HG03342 (cell line): ENCODE measurements around the gene VEPH1.

Experiments used
- ATAC-seq: cut with Tn5 transposase; IDR thresholded peaks from one replicate; pipeline ENCODE4 v1.9.1; 2021; ENCODE audit warnings: mild to moderate bottlenecking, moderate library complexity; ENCODE audit not compliant: unreplicated experiment

Gene VEPH1

DNA sequence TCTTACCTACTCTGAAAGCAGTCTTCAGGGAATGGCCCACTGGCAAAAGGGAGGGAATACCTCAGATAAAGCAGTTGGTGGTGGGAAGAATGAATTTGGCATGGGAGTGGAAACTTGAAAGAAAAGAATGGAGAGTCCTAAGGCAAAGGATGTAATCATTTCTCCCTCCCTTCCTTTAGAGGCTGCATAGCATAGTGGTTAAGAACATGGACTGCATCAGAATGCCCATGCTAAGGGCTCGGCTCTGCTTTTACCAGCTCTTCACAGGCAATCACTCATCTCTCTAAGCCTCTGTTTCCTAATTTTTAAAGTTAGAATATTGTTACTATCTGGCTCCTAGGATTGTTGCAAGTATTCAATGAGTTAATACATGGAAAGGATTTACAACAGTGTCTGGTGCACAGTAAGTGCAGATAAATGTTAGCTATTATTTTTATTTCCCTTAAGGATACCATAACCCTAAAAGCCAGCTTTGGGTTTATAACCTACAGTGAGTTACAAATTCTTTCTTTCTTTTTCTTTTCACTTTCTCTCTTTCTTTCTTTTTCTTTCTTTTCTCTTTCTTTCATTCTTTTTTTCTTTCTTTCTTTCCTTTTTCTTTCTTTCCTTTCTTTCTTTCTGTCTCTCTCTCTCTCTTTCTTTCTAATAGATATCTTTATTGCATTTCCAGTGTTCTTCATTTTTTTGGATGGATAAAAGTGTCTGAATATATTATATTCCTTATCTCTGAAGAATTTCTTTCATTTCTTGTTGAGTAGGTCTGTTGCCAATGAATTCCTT is 23.6 kb downstream of the VEPH1 start:
- ATAC-seq = no peak

DNA sequence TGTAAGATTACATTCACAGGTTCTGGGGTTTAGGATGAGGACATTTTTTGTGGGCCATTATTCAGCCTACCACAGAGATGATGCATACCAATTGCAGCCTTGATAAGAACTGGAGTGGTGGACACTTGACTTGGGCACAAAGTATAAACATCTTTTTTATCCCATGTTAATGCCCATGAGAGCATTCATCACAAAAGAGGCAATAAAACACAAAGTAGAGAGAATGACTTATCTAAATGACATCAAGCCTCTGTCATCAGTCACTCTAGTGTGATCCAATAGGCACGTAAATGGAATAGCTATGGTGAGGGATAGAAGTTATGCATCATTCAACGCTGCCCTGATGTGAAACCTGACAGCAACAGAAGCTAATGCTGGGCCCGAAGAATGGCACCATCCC is 25.8 kb downstream of the VEPH1 start:
- no peak for ATAC-seq

DNA sequence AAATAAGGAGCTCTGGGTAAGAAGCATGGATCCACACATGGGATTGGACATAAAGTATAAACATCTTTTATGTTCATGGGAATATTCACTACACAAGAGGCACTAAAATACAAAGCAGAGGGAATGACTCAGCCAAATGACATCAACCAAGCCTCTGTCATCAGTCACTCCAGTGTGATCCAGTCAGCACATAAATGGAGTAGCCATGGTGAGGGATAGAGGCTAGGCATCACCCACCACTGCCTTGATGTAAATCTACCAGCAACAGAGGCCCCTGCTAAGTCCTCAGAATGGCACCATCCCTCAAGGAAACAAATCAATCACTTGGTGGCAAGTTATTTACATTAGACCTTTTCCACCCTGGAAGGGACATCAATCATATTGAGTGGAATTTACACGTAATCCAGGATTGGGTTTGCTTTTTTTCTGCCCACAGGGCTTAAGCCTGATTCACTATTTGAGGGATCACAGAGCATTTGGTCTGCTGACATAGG is 27.2 kb downstream of the VEPH1 start:
- no peak for ATAC-seq

DNA sequence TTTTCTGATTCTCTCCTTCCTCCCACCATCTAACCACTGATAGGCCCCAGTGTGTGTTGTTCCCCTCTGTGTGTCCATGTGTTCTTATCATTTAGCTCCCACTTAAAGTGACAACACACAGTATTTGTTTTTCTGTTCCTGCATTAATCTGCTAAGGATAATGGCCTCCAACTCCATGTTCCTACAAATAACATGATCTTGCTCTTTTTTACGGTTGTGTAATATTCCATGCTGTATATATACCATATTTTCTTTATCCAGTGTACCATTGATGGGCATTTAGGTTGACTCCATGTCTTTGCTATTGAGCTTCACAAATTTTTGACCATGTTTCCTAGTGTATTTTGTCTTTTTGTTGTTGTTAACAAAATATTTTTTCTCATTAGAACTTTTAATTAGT is 30.6 kb downstream of the VEPH1 start:
- no peak for ATAC-seq

DNA sequence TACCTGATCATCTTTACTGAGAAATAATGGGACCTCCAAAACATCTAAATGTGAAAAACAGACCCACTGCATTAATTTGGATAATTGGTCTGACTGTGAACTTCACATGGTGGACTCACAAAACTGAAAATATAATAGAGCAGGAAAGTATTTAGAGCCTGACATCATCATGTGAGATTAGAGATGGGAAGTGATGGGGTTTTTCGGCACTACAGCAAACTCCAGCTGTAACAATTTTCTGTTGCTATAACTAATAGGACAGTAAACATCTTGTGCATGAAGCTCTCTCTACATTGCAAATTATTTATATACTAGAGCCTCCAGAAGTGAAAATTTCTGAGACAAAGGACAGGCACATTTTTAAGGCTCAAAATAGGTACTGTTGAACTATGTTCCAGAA is 32.2 kb downstream of the VEPH1 start:
- ATAC-seq = no peak

DNA sequence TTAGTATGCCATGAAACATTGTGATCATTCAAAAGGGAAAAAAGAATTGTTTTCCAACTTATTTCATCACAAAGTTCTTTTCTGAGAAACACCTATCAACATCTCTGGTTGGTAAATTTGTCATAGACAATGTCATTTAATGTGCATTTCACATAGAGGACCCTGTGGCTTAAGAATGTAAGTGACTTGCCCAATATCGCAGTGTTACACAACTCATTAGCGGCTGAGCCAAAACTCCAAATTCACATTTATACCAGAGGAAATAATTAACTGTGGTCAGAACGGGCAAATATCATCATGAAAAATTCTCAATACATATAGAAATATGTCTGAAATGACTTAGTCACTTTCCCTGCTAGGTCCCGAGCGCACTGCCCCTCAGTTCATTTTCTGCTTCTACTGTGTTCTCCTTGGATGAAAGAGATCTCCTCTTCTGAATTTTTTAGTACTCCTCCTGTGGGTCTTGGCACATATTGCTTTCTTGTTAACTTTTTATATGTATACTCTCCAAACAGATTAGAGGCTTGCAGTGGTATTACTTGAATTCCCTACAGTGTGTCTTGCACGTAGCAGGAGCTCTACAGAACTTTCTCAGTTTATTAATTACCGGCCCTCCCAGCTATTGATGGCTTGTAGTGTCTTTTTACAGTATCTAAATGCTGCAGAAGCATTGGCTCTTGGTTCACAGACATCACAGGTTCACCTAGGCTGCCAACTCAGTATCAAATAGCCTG is 33.5 kb downstream of the VEPH1 start:
- no peak for ATAC-seq

DNA sequence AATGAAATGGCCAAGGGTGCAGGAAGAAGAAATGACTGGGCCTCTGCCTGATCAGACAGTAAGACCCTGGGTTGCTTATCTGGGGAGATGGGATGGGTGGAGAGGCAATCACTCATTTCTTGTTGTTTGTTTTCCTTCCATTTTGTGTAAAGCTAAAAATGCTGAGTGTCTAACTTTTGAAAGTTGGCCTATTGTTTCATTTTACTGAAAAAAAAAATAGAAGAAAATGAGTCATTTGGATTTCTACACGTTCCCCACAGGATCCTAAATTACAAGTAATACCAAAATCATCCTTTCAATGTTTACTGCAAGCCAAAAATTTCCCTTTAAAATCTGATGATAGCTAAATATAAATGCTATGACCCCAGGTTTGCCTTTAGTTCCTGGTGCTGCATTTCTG is 36.0 kb downstream of the VEPH1 start:
- ATAC-seq = no peak

DNA sequence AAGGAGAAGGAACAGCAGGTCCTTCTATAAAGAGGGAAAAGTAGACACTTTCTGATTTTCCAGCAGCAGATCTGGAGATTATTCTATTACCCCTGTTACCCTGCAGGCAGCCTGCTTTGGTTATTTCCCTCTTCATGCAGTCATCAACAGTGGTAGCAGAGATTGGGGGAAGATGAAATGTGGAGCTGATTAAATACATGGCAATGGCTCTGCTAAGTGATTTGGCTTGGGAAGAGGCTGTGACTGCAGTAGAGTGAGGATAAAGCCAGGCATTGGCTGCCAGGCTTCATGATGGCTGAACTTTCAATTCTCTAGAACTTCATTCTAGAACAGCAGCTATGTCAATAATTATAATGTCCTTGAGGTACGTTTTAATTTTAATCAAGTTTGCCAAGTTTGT is 37.5 kb downstream of the VEPH1 start:
- ATAC-seq = no peak

DNA sequence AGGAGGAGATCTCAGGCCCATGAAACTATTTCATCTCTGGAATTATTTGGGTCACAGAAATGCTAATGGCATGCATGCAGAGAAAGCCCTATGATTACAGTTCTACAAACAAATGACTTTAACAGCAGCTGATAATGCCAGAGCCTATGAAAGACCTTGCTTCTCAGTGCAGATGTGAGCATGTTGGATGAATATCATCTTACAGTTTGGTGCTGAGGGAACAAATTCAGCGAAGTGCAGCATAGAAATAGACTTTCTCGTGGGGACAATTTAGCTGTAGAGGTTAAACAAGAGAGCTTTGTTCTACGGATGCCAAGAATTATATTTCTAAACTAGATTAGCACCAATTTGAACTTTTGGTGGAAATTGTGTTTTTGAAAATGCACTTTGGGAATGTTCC is 38.9 kb downstream of the VEPH1 start:
- ATAC-seq = no peak

DNA sequence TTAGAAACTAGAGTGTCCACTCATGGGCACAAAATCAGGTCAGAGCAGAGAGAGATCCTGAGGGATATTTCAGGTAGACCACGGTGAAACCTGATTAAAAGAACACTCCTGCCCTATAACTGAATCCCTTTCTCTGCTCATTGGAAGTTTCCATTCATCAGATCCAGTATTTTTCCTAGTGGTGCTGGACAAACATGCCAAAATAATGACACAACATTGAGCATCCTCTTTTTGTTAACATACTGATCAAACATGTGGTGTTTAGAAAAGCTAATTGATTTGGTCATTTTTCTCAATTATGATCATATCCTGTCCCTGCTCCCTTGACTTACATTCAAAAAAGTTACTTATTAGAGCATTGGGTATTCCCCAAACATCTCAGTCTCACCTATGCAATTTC is 39.4 kb downstream of the VEPH1 start:
- no peak for ATAC-seq

DNA sequence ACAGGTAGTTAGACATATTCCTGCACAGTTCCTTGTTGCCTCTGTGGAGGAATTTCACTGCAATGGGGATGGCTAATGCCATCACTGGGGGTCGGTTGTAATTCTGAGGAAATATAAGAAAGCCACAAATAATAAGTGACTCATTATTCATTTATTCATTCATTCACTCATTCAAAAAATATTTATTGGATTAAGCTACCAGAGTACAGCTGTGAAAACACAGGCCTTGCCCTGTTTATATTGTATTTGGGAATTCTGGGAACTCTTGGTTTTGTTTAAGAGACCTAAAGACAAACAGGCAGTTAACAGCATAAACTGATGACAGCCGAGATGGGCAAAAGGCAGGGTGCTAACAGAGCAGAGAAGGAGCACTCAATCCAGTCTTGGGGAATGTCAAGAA is 43.0 kb downstream of the VEPH1 start:
- ATAC-seq = no peak

DNA sequence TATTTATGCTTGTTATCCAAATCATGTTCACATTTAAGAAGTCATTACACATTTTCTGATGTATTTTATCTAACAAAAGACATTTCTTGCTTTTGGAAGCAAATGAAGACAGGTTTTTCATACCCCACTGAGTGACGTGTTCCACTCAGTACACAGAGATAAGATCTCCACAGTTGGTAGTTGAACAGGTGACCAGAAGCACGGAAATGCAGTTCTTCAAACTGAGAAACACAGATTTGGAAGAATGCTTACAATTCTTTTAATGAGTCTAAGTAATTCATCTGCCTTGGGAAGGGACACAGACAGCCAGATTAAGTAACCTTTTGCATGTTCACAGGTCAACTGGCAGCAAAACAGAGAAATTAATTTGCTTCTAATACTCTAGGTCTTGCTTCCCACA is 43.5 kb downstream of the VEPH1 start:
- ATAC-seq = no peak

DNA sequence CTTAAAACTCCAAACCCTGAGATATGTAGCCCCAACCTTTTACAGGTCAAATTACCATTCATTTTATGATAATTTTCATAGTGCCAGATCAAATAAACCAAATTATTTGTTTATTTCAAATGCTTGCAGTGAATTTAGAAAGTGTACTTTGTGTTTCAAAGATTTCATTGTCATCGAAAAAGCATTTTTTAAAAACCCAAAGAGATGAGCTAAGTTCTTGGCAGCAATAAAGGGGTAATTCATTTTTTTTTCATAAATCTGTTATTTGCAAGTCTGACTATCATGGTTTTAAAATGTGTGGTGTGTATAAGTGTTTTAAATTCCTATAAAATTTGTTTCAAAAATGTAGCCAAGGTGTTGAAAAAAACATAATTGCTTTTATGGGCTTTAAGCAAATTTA is 49.4 kb downstream of the VEPH1 start:
- no peak for ATAC-seq

DNA sequence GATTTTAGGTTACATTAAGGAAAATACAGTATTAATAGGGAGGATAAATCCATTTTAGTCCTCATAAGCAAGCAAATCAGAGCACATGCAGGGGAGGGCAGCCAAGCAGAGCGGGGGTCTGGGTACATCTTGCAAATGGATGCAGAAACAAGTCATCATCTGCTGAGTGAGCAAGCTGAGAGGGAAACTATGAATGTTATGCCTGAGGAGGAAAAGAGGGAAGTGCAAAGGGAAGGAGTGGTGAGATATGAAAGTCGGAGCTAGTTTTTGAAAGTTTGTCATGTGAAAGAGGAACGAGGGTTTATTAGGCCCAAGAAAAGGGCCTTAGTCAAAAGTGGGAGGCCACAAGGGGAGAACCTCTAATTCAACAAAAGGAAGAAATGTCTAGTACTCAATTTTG is 51.1 kb downstream of the VEPH1 start:
- ATAC-seq = no peak

DNA sequence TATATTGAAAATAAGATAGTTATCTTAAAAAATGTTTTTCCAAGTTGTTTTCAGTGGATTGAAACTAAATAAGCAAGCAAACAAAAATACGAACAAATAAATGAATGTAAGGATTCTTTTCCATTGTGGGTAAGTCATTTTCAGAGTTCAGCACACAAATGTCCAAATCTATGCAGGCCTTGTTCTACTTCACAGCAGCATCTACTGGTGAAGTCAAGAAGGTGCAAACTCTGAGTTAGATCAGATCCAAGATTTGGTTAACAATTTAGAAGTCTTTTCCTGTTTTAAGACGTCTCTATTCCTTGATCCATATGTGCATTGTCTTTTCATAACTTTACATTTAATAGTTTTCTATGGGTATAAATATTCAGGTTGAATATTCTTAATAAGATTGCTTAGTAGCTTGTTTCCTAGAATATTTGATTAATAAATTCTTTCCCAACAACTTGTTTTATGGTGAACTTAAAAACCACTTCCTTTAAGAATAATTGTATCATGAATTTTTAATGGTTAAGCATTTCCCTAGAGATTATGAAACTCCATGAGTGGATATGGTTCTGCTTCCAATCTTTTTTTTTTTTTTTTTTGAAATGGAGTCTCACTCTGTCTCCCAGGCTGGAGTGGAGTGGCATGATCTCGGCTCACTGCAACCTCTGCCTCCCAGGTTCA is 56.1 kb downstream of the VEPH1 start:
- ATAC-seq = no peak

DNA sequence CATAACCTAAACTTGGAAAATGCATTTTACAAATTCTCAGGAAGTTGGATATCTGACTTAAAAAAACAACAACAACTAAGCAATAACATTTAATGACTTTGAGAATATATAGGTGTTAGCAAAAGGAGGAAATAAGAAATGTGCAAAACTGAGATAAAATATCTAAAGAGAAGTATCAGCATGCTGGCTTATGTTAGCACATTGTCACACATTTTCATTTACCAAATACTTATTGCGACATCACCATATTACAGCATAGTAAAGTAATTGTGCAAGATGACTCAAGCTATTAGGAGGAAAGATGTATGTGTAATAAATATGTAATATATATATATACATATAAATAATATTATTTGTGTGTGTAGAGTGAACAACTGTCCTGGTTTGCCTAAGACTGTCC is 57.4 kb downstream of the VEPH1 start:
- no peak for ATAC-seq

DNA sequence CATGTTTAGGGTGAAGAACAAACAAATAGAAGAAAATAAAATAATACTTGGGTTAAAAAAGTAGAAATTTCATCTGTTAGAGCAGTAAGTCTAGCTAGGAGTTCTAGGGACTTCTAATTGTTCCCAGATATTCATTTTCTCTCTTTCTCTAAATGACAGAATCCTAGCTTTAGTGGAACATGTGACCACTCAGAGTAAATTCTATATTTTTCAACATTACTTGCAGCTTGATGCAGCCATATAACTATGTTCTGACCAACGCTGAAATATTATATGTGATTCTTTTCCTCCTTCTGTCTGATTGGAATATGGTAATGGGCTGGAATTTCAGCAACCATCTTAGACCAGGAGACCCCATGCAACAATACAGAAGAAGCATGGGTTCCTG is 58.4 kb downstream of the VEPH1 start:
- ATAC-seq = no peak

DNA sequence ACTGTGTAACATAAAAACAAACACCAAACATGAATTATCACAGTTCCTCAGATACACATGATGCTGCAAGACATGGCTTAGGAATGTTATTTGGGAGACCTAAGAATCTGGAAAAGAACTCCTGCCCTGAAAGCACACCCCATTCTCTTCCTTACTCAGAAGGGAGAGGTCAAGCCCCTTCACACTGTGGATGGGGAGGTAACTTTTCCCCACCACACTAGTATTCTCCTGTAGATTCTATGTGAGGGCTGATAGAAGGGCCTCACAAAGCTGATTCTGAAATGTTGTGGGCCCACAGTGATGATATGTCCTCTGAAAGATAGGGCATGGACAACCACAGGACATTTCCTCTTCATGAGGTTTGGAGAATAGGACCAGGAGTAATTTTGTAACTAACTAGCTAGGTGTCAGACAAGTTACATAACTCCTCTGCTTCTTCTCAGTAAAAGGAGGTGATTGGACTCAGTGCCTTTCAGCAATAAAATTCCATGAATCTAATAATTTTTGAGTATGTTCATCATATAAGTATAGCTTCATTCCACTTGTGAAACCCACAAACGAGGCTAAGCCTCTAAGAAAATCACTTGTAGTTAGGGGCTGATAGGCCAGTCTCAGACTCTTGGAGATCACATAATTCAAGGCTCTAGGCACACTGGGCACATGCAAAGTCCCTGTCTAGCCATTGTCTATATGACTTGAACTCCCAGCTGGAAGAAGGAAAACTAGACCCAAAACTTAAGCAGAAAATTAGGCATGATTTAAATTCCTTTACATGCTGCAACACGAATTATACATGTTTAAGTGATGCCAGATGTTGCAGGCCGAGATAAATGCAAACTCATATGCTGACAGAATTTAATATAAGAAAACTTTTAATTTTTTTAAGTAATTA is 59.1 kb downstream of the VEPH1 start:
- ATAC-seq = no peak

DNA sequence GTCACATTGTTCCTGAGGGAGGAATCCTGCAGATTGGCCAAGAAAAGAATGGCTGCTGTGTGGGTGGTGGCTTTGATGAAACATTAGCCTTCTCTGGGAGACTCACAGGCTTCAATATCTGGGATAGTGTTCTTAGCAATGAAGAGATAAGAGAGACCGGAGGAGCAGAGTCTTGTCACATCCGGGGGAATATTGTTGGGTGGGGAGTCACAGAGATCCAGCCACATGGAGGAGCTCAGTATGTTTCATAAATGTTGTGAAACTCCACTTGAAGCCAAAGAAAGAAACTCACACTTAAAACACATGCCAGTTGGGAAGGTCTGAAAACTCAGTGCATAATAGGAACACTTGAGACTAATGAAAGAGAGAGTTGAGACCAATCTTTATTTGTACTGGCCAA is 60.5 kb downstream of the VEPH1 start:
- no peak for ATAC-seq

DNA sequence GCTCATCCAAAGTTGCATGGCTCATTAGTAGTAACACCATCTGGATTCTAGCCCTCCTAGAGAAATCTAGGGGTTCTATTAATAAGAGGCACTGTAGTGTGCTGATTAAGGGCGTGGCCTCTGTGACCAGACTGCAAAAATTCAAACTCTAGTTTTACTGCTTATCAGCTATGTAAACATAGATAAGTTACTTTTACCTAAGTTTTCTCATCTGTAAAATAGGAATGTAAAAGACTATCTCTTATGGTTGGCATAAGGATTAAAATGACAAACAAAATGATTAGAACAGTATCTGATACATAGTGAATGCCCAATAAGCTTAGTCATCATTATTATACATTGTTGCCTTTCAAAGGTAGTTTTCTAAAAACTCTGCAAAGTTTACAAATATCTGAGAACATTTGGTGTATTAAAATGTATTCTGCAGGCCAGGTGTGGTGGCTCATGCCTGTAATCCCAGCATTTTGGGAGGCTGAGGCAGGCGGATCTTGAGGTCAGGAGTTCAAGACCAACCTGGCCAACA is 62.1 kb downstream of the VEPH1 start:
- ATAC-seq = no peak
